Neural cell (in vitro differentiated cells): ENCODE results near the gene PRPF38A. TPM values are rescaled to one million over a fixed set of nuclear protein-coding genes. Genes with fewer than 3 reads are reported as not detected.

Experiments
- H2AFZ ChIP-seq: fragments of 200-600, 300-800 bp; sonication (generic), shearing (Covaris generic); 2 replicates; pipeline ENCODE4 v1.6.0; 2014; ENCODE audit warnings: low read depth, mild to moderate bottlenecking, antibody characterized with exemption, low read length, moderate library complexity
- H3F3A ChIP-seq: fragments of 200-600 bp; shearing (Covaris generic); 2 replicates; pipeline ENCODE4 v1.6.1; 2016; ENCODE audit warnings: mild to moderate bottlenecking, moderate library complexity, mixed read lengths, antibody characterized with exemption, low read length; ENCODE audit not compliant: insufficient read depth, poor library complexity, severe bottlenecking
- H3K27ac ChIP-seq: fragments of 200-600, 300-800 bp; sonication (generic), shearing (Covaris generic); 2 replicates; pipeline ENCODE4 v1.5.1; 2014; ENCODE audit warnings: mild to moderate bottlenecking, low read length, moderate library complexity
- H3K27me3 ChIP-seq: fragments of 300-800, 200-600 bp; sonication (generic), shearing (Covaris generic); 2 replicates; pipeline ENCODE4 v1.6.0; 2014; ENCODE audit warnings: mild to moderate bottlenecking, low read depth, low read length, moderate library complexity; ENCODE audit not compliant: insufficient read depth
- H3K36me3 ChIP-seq: fragments of 300-800, 200-600 bp; sonication (generic), shearing (Covaris generic); 2 replicates; pipeline ENCODE4 v1.5.1; 2014; ENCODE audit warnings: mild to moderate bottlenecking, antibody characterized with exemption, low read length, moderate library complexity; ENCODE audit not compliant: insufficient read depth
- H3K4me2 ChIP-seq: fragments of 300-800, 200-600 bp; sonication (generic), shearing (Covaris generic); 2 replicates; pipeline ENCODE4 v1.6.0; 2014; ENCODE audit warnings: mild to moderate bottlenecking, low read length
- H3K4me3 ChIP-seq: fragments of 300-800, 200-600 bp; sonication (generic), shearing (Covaris generic); 2 replicates; pipeline ENCODE4 v1.5.1; 2014; ENCODE audit warnings: mild to moderate bottlenecking, low read length, moderate library complexity
- H3K79me2 ChIP-seq: fragments of 200-600 bp; shearing (Covaris generic); replicated peaks from 2 replicates; pipeline ENCODE4 v1.6.0; 2014; ENCODE audit warnings: mild to moderate bottlenecking, low read length, moderate library complexity; ENCODE audit not compliant: insufficient read depth
- H3K9ac ChIP-seq: fragments of 300-800, 200-600 bp; sonication (generic), shearing (Covaris generic); 2 replicates; pipeline ENCODE4 v1.6.1; 2016; ENCODE audit warnings: mild to moderate bottlenecking, low read length, mixed read lengths
- H3K9me2 ChIP-seq: fragments of 200-600 bp; shearing (Covaris generic); 2 replicates; pipeline ENCODE4 v1.6.1; 2016; ENCODE audit warnings: mild to moderate bottlenecking, low read length, mixed read lengths; ENCODE audit not compliant: insufficient read depth
- H3K9me3 ChIP-seq: fragments of 200-600, 300-800 bp; sonication (generic), shearing (Covaris generic); 2 replicates; pipeline ENCODE4 v1.6.1; 2016; ENCODE audit warnings: mild to moderate bottlenecking, mixed run types, low read length, moderate library complexity, mixed read lengths
- H4K20me1 ChIP-seq: fragments of 200-600 bp; shearing (Covaris generic); 2 replicates; pipeline ENCODE4 v1.6.1; 2016; ENCODE audit warnings: mild to moderate bottlenecking, mixed run types; ENCODE audit not compliant: insufficient read depth
- EP300 ChIP-seq: fragments of 450-650 bp; conservative IDR thresholded peaks from 2 replicates; pipeline ENCODE4 v1.6.1; 2014; ENCODE audit warnings: antibody characterized with exemption, mild to moderate bottlenecking, moderate library complexity; ENCODE audit not compliant: poor library complexity, severe bottlenecking
- EZH2 ChIP-seq: fragments of 200-600, 300-800 bp; shearing (Covaris generic), sonication (generic); IDR thresholded peaks from 2 replicates; pipeline ENCODE4 v1.6.1; 2014; ENCODE audit warnings: antibody characterized with exemption, low read length, borderline replicate concordance, mild to moderate bottlenecking; ENCODE audit not compliant: insufficient read depth, poor library complexity, severe bottlenecking
- MXI1 ChIP-seq: fragments of 450-650 bp; conservative IDR thresholded peaks from 2 replicates; pipeline ENCODE4 v1.6.1; 2014; ENCODE audit warnings: antibody characterized with exemption, mild to moderate bottlenecking; ENCODE audit not compliant: poor library complexity, severe bottlenecking
- POLR2AphosphoS5 ChIP-seq: IDR thresholded peaks from 2 replicates; pipeline ENCODE4 v1.6.1; 2012
- RAD21 ChIP-seq: fragments of 450-650 bp; conservative IDR thresholded peaks from 2 replicates; pipeline ENCODE4 v1.6.1; 2014; ENCODE audit warnings: antibody characterized with exemption, mild to moderate bottlenecking, moderate library complexity
- SMC3 ChIP-seq: fragments of 450-650 bp; conservative IDR thresholded peaks from 2 replicates; pipeline ENCODE4 v1.6.1; 2014; ENCODE audit warnings: antibody characterized with exemption, mild to moderate bottlenecking, moderate library complexity; ENCODE audit not compliant: poor library complexity
- TAF1 ChIP-seq: IDR thresholded peaks from 2 replicates; pipeline ENCODE4 v1.6.1; 2012; ENCODE audit warnings: low read depth
- polyA plus RNA-seq: library from polyadenylated mRNA; depleted of rRNA; stranded (reverse); fragments of >200 nt; gene quantifications from 2 replicates; pipeline ENCODE4 v1.2.3, GENCODE V29; 2014
- TF ChIP-seq, protein P1 (sequence below): IDR thresholded peaks from 2 replicates; pipeline ENCODE4 v1.6.1; 2012; ENCODE audit warnings: borderline replicate concordance
- TF ChIP-seq, protein P2 (sequence below): fragments of 450-650 bp; IDR thresholded peaks from 2 replicates; pipeline ENCODE4 v1.5.1; 2014; ENCODE audit warnings: antibody characterized with exemption, mild to moderate bottlenecking, moderate library complexity; ENCODE audit not compliant: poor library complexity, severe bottlenecking

PRPF38A gene
- polyA plus RNA-seq, 1 donor from 2014 or later: 18.0 TPM

DNA sequence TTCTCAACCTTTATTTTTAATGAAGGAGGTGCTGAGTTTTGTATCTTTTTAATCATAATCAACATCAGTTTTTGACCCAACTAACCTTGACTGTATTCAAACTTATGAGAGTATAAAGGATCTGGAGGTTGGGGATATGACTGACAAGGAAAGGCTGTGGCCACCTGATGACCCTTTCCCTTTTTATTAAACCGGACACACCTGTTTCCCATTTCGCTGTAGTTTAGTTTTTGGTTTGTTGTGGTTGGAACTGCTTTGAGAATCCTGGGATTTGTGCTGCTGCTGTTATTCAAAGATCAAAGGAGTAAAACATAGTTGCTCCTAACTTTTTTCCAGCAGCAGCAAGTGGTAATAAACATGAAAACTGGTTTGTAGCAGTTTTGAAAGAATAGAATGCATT is 12.4 kb downstream of the PRPF38A start:
- no peaks in the 10 kb centered on the region for H3K9me3 ChIP-seq
- H2AFZ ChIP-seq: no peak overlapping the region
- H3K27ac ChIP-seq: no peak overlapping the region
- no peak overlapping the region for H3K4me3 ChIP-seq
- no peak overlapping the region for H3K4me2 ChIP-seq
- H3F3A ChIP-seq: no peaks in the 10 kb centered on the region
- no peaks in the 10 kb centered on the region for H3K27me3 ChIP-seq
- no peaks in the 10 kb centered on the region for H3K9me2 ChIP-seq
- TF ChIP-seq POLR2AphosphoS5 (no peak), EZH2 (no peak)
- TF ChIP-seq, protein P1, sequence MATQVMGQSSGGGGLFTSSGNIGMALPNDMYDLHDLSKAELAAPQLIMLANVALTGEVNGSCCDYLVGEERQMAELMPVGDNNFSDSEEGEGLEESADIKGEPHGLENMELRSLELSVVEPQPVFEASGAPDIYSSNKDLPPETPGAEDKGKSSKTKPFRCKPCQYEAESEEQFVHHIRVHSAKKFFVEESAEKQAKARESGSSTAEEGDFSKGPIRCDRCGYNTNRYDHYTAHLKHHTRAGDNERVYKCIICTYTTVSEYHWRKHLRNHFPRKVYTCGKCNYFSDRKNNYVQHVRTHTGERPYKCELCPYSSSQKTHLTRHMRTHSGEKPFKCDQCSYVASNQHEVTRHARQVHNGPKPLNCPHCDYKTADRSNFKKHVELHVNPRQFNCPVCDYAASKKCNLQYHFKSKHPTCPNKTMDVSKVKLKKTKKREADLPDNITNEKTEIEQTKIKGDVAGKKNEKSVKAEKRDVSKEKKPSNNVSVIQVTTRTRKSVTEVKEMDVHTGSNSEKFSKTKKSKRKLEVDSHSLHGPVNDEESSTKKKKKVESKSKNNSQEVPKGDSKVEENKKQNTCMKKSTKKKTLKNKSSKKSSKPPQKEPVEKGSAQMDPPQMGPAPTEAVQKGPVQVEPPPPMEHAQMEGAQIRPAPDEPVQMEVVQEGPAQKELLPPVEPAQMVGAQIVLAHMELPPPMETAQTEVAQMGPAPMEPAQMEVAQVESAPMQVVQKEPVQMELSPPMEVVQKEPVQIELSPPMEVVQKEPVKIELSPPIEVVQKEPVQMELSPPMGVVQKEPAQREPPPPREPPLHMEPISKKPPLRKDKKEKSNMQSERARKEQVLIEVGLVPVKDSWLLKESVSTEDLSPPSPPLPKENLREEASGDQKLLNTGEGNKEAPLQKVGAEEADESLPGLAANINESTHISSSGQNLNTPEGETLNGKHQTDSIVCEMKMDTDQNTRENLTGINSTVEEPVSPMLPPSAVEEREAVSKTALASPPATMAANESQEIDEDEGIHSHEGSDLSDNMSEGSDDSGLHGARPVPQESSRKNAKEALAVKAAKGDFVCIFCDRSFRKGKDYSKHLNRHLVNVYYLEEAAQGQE: no peak
- H3K9ac ChIP-seq: no peak overlapping the region
- H3K79me2 ChIP-seq: no peaks in the 10 kb centered on the region
- H3K36me3 ChIP-seq: peaks cover 13% of the 10 kb centered on the region
- no peaks in the 10 kb centered on the region for H4K20me1 ChIP-seq

DNA sequence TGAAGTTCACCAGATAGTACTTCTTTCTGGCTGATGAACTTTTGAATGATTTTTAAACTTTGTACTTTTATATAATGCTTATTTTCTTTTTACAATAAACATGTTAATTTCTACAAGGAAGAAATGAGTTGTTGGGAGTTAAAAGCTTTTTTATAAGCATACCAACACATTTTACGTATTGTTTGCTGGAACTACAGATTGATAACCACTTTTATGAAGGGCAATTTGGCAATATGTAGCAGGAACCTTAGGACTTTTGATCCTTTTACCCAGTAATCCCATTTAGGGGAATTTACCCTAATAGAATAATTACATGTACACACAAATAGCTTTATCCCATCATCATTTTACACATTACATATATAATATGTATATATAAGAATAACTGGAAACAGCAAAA is 16.3 kb downstream of the PRPF38A start:
- Histone ChIP-seq H3K9ac (no peak overlapping the region), H3K9me2 (no peaks in the 10 kb centered on the region), H3F3A (no peaks in the 10 kb centered on the region), H3K4me3 (no peak overlapping the region), H3K79me2 (no peaks in the 10 kb centered on the region), H3K4me2 (no peak overlapping the region), H3K27ac (no peak overlapping the region), H3K27me3 (no peaks in the 10 kb centered on the region), H3K9me3 (no peaks in the 10 kb centered on the region), H3K36me3 (peaks cover 16% of the 10 kb centered on the region), H4K20me1 (no peaks in the 10 kb centered on the region), H2AFZ (no peak overlapping the region)
- TF ChIP-seq EP300: no peak
- TF ChIP-seq SMC3: no peak
- TF ChIP-seq, protein P1: no peak
- no peak for TF ChIP-seq RAD21
- no peak for TF ChIP-seq EZH2
- TF ChIP-seq, protein P2, sequence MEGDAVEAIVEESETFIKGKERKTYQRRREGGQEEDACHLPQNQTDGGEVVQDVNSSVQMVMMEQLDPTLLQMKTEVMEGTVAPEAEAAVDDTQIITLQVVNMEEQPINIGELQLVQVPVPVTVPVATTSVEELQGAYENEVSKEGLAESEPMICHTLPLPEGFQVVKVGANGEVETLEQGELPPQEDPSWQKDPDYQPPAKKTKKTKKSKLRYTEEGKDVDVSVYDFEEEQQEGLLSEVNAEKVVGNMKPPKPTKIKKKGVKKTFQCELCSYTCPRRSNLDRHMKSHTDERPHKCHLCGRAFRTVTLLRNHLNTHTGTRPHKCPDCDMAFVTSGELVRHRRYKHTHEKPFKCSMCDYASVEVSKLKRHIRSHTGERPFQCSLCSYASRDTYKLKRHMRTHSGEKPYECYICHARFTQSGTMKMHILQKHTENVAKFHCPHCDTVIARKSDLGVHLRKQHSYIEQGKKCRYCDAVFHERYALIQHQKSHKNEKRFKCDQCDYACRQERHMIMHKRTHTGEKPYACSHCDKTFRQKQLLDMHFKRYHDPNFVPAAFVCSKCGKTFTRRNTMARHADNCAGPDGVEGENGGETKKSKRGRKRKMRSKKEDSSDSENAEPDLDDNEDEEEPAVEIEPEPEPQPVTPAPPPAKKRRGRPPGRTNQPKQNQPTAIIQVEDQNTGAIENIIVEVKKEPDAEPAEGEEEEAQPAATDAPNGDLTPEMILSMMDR: no peak
- no peak for TF ChIP-seq POLR2AphosphoS5
- no peak for TF ChIP-seq TAF1
- no peak for TF ChIP-seq MXI1
